Breast epithelium (tissue), 3 donors: ENCODE measurements around the gene GIGYF2.
"Not testable (repeated sequence)": the region's sequence is repeated elsewhere in the genome, so short reads cannot be mapped to it uniquely, and the experiment has no call there.

Source experiments
- POLR2AphosphoS5 ChIP-seq, 3 donors: sonication (generic); formaldehyde crosslinking; IDR thresholded peaks; one replicate each; pipeline ENCODE4 v1.6.1; 2017; ENCODE audit warnings: antibody characterized with exemption in 3 of 3
- TF ChIP-seq, protein P1 (sequence below), 3 donors: fragments of 450-650 bp; IDR thresholded peaks; one replicate each; pipeline ENCODE4 v1.5.1; 2016 to 2017; ENCODE audit warnings: antibody characterized with exemption in 3 of 3, mild to moderate bottlenecking in 3 of 3, moderate library complexity in 3 of 3

DNA sequence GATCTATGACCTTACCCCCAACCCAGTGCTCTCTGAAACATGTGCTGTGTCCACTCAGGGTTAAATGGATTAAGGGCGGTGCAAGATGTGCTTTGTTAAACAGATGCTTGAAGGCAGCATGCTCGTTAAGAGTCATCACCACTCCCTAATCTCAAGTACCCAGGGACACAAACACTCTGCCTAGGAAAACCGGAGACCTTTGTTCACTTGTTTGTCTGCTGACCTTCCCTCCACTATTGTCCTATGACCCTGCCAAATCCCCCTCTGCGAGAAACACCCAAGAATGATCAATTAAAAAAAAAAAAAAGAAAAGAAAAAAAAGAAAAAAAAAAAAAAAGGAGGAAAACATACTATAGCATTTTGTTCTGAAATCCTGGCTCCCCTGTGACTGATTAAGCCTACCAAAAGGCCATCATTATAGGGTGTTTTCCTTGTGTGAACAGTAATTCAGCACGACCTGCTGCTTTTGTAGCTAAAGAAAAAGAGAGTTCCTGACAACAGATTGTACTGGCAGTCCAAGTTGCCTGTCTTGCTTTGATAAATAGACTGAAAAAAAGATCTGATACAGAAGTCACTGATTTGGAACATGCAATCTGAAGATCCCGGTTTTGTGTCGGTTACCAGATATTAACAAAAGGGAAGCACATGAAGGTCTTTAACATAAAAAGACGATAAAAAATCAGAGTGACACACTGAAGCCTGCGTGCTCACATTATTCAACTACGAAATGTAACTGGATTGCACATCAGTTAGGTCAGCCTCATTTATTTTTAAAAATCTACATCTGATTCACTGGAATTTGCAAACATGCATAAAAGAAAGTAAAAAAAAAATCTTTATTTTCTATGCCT is 210.0 kb downstream of the GIGYF2 start:
- TF ChIP-seq, protein P1, sequence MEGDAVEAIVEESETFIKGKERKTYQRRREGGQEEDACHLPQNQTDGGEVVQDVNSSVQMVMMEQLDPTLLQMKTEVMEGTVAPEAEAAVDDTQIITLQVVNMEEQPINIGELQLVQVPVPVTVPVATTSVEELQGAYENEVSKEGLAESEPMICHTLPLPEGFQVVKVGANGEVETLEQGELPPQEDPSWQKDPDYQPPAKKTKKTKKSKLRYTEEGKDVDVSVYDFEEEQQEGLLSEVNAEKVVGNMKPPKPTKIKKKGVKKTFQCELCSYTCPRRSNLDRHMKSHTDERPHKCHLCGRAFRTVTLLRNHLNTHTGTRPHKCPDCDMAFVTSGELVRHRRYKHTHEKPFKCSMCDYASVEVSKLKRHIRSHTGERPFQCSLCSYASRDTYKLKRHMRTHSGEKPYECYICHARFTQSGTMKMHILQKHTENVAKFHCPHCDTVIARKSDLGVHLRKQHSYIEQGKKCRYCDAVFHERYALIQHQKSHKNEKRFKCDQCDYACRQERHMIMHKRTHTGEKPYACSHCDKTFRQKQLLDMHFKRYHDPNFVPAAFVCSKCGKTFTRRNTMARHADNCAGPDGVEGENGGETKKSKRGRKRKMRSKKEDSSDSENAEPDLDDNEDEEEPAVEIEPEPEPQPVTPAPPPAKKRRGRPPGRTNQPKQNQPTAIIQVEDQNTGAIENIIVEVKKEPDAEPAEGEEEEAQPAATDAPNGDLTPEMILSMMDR (IDR thresholded peaks at IDR 0.05): not testable (repeated sequence)
- TF ChIP-seq POLR2AphosphoS5 (IDR thresholded peaks at IDR 0.05): not testable (repeated sequence)
